Heart left ventricle (tissue), 16 donors: ENCODE data around the gene CES4A. TPM values are rescaled to one million over a fixed set of nuclear protein-coding genes. Genes with fewer than 3 reads are reported as not detected.
"Not testable (repeated sequence)": the region's sequence is repeated elsewhere in the genome, so short reads cannot be mapped to it uniquely, and the experiment has no call there.

Source experiments
- ATAC-seq, 4 donors: fragments of 200-7000 bp; cut with Tn5 transposase; one replicate each; pipeline ENCODE4 v1.9.1; 2020 to 2022; ENCODE audit warnings: moderate library complexity in 4 of 4, mild to moderate bottlenecking in 3 of 4, moderate number of reproducible peaks in 1 of 4
- DNase-seq, 5 donors: peaks; one replicate each; pipeline ENCODE4 v3.0.0-alpha.2; 2020
- H3K27ac ChIP-seq, 12 donors: fragments of 200-600 bp; sonication (generic) in 4 of 12; one replicate each; pipeline versions ENCODE4 v1.5.0 to v1.8.0; 2016 to 2022; ENCODE audit warnings: mild to moderate bottlenecking in 2 of 12
- H3K27me3 ChIP-seq, 9 donors: fragments of 200-600 bp; sonication (generic) in 2 of 9; one replicate each; pipeline versions ENCODE4 v1.5.1 to v1.8.0; 2016 to 2022; ENCODE audit warnings: mild to moderate bottlenecking in 3 of 9
- H3K36me3 ChIP-seq, 9 donors: fragments of 200-600 bp; sonication (generic) in 2 of 9; one replicate each; pipeline versions ENCODE4 v1.5.0 to v1.8.0; 2018 to 2022; ENCODE audit warnings: mild to moderate bottlenecking in 2 of 9
- H3K4me1 ChIP-seq, 12 donors: fragments of 200-600 bp; sonication (generic) in 4 of 12; one replicate each; pipeline versions ENCODE4 v1.5.0 to v1.8.0; 2016 to 2022; ENCODE audit warnings: mild to moderate bottlenecking in 3 of 12
- H3K4me3 ChIP-seq, 12 donors: fragments of 200-600 bp; sonication (generic) in 4 of 12; one replicate each; pipeline versions ENCODE4 v1.5.0 to v1.8.0; 2017 to 2022; ENCODE audit warnings: mild to moderate bottlenecking in 9 of 12, moderate library complexity in 4 of 12
- H3K9me3 ChIP-seq, 12 donors: fragments of 200-600 bp; sonication (generic) in 4 of 12; one replicate each; pipeline versions ENCODE4 v1.5.0 to v1.8.0; 2016 to 2022; ENCODE audit warnings: mild to moderate bottlenecking in 1 of 12
- CTCF ChIP-seq, 12 donors: fragments of 200-600 bp; sonication (generic) in 4 of 12; IDR thresholded peaks; one replicate each; pipeline versions ENCODE4 v1.5.0 to v1.8.0; 2018 to 2022; ENCODE audit warnings: antibody characterized with exemption in 12 of 12, mild to moderate bottlenecking in 5 of 12
- POLR2A ChIP-seq, 2 donors: fragments of 450-650 bp; IDR thresholded peaks; one replicate each; pipeline ENCODE4 v1.6.1; 2017; ENCODE audit warnings: antibody characterized with exemption in 2 of 2, mild to moderate bottlenecking in 2 of 2, moderate library complexity in 2 of 2
- WGBS, 4 donors: extraction: QIAGEN DNeasy Blood & Tissue Kit in 2 of 4; methylation state at CpG; one replicate each; pipeline versions ENCODE4 v1.1.5 to v1.1.7; 2013 to 2018; 5-methylcytosine and 5-hydroxymethylcytosine counted together
- intact Hi-C, 10 donors: fragments of 100-400 bp; cut with DNase I; formaldehyde crosslinking; loops; one replicate each; pipeline versions ENCODE4 v1.11.1 to v1.14.2; 2022
- polyA plus RNA-seq, 2 donors: library from polyadenylated mRNA; stranded (reverse); fragments of 200-250 nt; gene quantifications; one replicate each; pipeline ENCODE4 v1.2.3, GENCODE V29; 2013
- total RNA-seq, 9 donors: library from RNA; depleted of rRNA in 2 of 9; stranded (reverse); fragments of >200 nt in 2 of 9; fragmentation: NEBNext Ultra II Directional in 3 of 9; extraction: Animal tissue kit (Norgen Biotek cat#: 25700) in 3 of 9; gene quantifications; one replicate each; pipeline versions ENCODE4 v1.1.0 to v1.2.4, GENCODE V29; 2016 to 2023
- donor health status: ischemic (EF 13 %, LVEDD 7.1; RV severe dilation, severe dysfunction).
- donor health status: healthy with polysubstance abuse.
- donor health status: DM: no; HTN: yes; CAD: no.
- donor health status: DM: no; HTN: no; CAD: no.
- donor health status: ischemic (EF 25% LVEDD 6.9; RV normal size, moderate dysfunction).
- donor health status: ischemic (EF 25% LVEDD 5.7; RV mildly dilated, moderate dysfunction).
- donor health status: healthy.
- donor health status: DM: yes; HTN: yes; CAD: no.
- donor health status: ischemic (EF 35%, LVEDD 5.7; RV mildly dilated, moderate dysfunction).
- donor health status: nonischemic (EF 11% LVEDD 7.7; RV severe dilation, severe dysfunction).
- donor health status: DM: yes; HTN: yes; CAD: no.
- donor health status: PGD.
- donor health status: ischemic (EF 29% LVEDD 5.4; RV normal size, mild dysfunction).
- donor health status: nonischemic (EF 23%, LVEDD 6.1; RV moderate dilation, normal function).

The CES4A gene
- total and polyA plus RNA-seq, 11 donors = 3.5 to 26.8 (median 8.1) TPM

GRCh38 chr16:66943426-66944053 lies 44.8 kb upstream of the CES4A start:
- H3K27me3 ChIP-seq = peaks cover 0 to 4% (median 0%) of the 10 kb centered on the region in 9 donors
- intact Hi-C loops = loop anchor here in 1 of 10 donors (10.0 kb wide), 1 partner anchor 49 kb away; no protein-coding TSS in a partner anchor
- no peak for ATAC-seq
- H3K27ac ChIP-seq = no peak overlapping the region
- TF ChIP-seq POLR2A (IDR thresholded peaks at IDR 0.05) (no peak), CTCF (IDR thresholded peaks at IDR 0.05) (no peak)
- H3K9me3 ChIP-seq = no peaks in the 10 kb centered on the region
- peaks cover 0 to 61% (median 55%) of the 10 kb centered on the region in 9 donors for H3K36me3 ChIP-seq
- WGBS, 4 donors = 91 to 95% (median 94%) methylated on average over 9 to 15 of the region's 15 CpGs
- no peak for DNase-seq
- H3K4me1 ChIP-seq = peaks cover 0 to 23% (median 6%) of the 10 kb centered on the region in 12 donors
- no peak overlapping the region for H3K4me3 ChIP-seq

GRCh38 chr16:66944054-66944441 lies 44.3 kb upstream of the CES4A start:
- no peaks in the 10 kb centered on the region for H3K9me3 ChIP-seq
- H3K36me3 ChIP-seq = peaks cover 0 to 56% (median 50%) of the 10 kb centered on the region in 9 donors
- H3K27ac ChIP-seq = no peak overlapping the region
- DNase-seq = no peak
- intact Hi-C loops = loop anchor here in 1 of 10 donors (10.0 kb wide), 1 partner anchor 49 kb away; no protein-coding TSS in a partner anchor
- ATAC-seq = no peak
- peaks cover 0 to 9% (median 0%) of the 10 kb centered on the region in 9 donors for H3K27me3 ChIP-seq
- peaks cover 0 to 26% (median 9%) of the 10 kb centered on the region in 12 donors for H3K4me1 ChIP-seq
- WGBS, 4 donors = 85 to 91% (median 89%) methylated on average over 5 of the region's 5 CpGs
- TF ChIP-seq CTCF (IDR thresholded peaks at IDR 0.05) = no peak
- no peak overlapping the region for H3K4me3 ChIP-seq

GRCh38 chr16:66944971-66945370 lies 43.4 kb upstream of the CES4A start:
- DNase-seq, H3K27ac ChIP-seq, H3K9me3 ChIP-seq, ATAC-seq, H3K4me3 ChIP-seq: not testable (repeated sequence)
- Histone ChIP-seq H3K36me3 (peaks cover 0 to 46% (median 41%) of the 10 kb centered on the region in 9 donors), H3K27me3 (peaks cover 0 to 17% (median 0%) of the 10 kb centered on the region in 9 donors), H3K4me1 (peaks cover 0 to 28% (median 9%) of the 10 kb centered on the region in 12 donors)
- intact Hi-C loops = loop anchor here in 1 of 10 donors (10.0 kb wide), 1 partner anchor 50 kb away; no protein-coding TSS in a partner anchor
- 80 to 85% (median 84%) methylated on average over 9 of the region's 9 CpGs for WGBS, 4 donors

GRCh38 chr16:66945939-66946338 lies 42.5 kb upstream of the CES4A start:
- no peak overlapping the region for H3K4me3 ChIP-seq
- WGBS, 4 donors = 85 to 89% (median 86%) methylated on average over 4 of the region's 4 CpGs
- ATAC-seq (no peak), DNase-seq (no peak)
- intact Hi-C loops = loop anchor here in 1 of 10 donors (10.0 kb wide), 1 partner anchor 51 kb away; no protein-coding TSS in a partner anchor
- peaks cover 0 to 25% (median 9%) of the 10 kb centered on the region in 12 donors for H3K4me1 ChIP-seq
- H3K27me3 ChIP-seq = peaks cover 0 to 24% (median 0%) of the 10 kb centered on the region in 9 donors
- no peaks in the 10 kb centered on the region for H3K9me3 ChIP-seq
- TF ChIP-seq CTCF (IDR thresholded peaks at IDR 0.05) = no peak
- no peak for TF ChIP-seq POLR2A (IDR thresholded peaks at IDR 0.05)
- H3K36me3 ChIP-seq = peaks cover 0 to 37% (median 31%) of the 10 kb centered on the region in 9 donors
- no peak overlapping the region for H3K27ac ChIP-seq
